Coronary artery (tissue), 2 donors: ENCODE measurements around the gene KCND2.
A peak's percentile ranks its signal among the peaks of the same experiment; 100 is the strongest.

Source experiments
- DNase-seq: peaks from one replicate; pipeline ENCODE4 v3.0.0-alpha.2; 2017; ENCODE audit warnings: low spot score
- H3K27ac ChIP-seq, 2 donors: fragments of 200-600 bp; sonication (generic); one replicate each; pipeline ENCODE4 v1.5.1; 2016 to 2019
- H3K4me3 ChIP-seq: fragments of 200-600 bp; sonication (generic); 2 replicates; pipeline ENCODE4 v1.5.1; 2016; ENCODE audit warnings: mild to moderate bottlenecking, moderate library complexity
- CTCF ChIP-seq: fragments of 200-600 bp; sonication (generic); IDR thresholded peaks from one replicate; pipeline ENCODE4 v1.5.1; 2019; ENCODE audit warnings: antibody characterized with exemption

Gene KCND2

GRCh38 chr7:120738816-120739215, 465.8 kb downstream of the KCND2 start:
- Histone ChIP-seq H3K27ac (no peak overlapping the region), H3K4me3 (no peak overlapping the region)
- no peak for TF ChIP-seq CTCF
- no peak for DNase-seq

- no peak overlapping the region for H3K27ac ChIP-seq
- no peak for TF ChIP-seq CTCF
- DNase-seq, result no peak
- peak overlapping the region; percentile 57 for H3K4me3 ChIP-seq
These were observed 467.4 kb downstream of the KCND2 start for GRCh38 chr7:120740348-120740747.

GRCh38 chr7:120741371-120742042, 468.5 kb downstream of the KCND2 start:
- Histone ChIP-seq H3K27ac (no peak overlapping the region), H3K4me3 (no peak overlapping the region)
- TF ChIP-seq CTCF, result no peak
- DNase-seq, result no peak

GRCh38 chr7:120742372-120742771, 469.4 kb downstream of the KCND2 start:
- DNase-seq, result no peak
- Histone ChIP-seq H3K27ac (no peak overlapping the region), H3K4me3 (no peak overlapping the region)
- no peak for TF ChIP-seq CTCF

DNA sequence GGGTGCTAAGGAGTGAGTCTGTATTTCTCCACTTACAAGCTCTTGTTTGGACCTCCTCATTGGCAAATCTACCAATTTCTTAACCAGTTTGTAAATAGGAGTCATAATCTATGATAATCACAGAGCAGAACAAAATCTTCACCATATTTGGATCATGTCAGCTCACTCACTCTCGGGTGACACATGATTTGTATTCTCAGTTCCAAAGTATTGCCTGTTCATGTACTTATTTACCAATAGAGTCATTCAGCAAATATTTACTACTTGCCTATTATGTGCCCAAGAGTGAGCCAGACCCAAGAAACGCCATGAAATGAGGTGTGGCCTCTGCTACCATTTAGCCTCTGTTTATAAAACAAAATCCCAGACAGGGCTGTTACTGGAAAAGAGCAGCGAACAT, 470.2 kb downstream of the KCND2 start:
- Histone ChIP-seq H3K4me3 (no peak overlapping the region), H3K27ac (no peak overlapping the region)
- DNase-seq, result no peak
- no peak for TF ChIP-seq CTCF

DNA sequence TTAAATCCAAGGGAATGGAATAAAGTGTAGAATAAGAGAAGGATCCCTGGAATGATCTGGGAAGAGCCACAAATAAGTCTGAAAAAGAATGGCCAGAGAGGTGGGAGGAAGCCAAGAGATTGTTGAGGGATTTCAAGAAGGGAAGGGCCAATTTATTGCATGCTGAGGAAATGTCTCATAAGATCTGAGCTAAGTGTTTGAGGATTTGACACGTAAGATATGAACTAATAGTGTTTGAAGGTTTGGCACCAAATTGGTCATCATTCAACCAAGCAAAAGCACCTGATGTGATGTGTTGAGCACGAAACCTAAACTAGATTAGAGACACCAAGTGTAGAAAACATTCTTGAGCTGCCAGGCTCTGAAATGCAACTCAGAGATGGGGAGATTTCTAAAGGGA, 487.1 kb downstream of the KCND2 start:
- no peak for TF ChIP-seq CTCF

GRCh38 chr7:120760851-120761250, 487.9 kb downstream of the KCND2 start:
- DNase-seq, result no peak
- H3K4me3 ChIP-seq, result no peak overlapping the region
- no peak for TF ChIP-seq CTCF
- H3K27ac ChIP-seq, result no peak overlapping the region

More for the DNA sequence above, 487.1 kb downstream of the KCND2 start:
- no peak for DNase-seq
- Histone ChIP-seq H3K27ac (no peak overlapping the region), H3K4me3 (no peak overlapping the region)
